Measurements from ENCODE around the gene TBCA. TPM values are rescaled to one million over a fixed set of nuclear protein-coding genes. Genes with fewer than 3 reads are reported as not detected.

TBCA gene
- total and polyA plus RNA-seq, 2 experiments from 2014 or later: 117 to 814 TPM

GRCh38 chr5:77784735-77785134 lies 8.6 kb upstream of the TBCA start (continued):
- no peak for TF ChIP-seq ZNF462 (CRISPR knock-in tag; IDR thresholded peaks at IDR 0.05)
- no peak for TF ChIP-seq JUNB (IDR thresholded peaks at IDR 0.05; ENCODE audit: unreplicated experiment)
- TF ChIP-seq CREB1 (CRISPR knock-in tag; IDR thresholded peaks at IDR 0.05; ENCODE audit: low read depth): no peak

GRCh38 chr5:77781076-77781475 lies 4.9 kb upstream of the TBCA start:
- no peaks in the 10 kb centered on the region; the same call in 2 of the 3 replicates for H3K36me3 Mint-ChIP-seq (ENCODE audit: low read depth)
- DNase-seq (ENCODE audit: low spot score): no peak
- H3K4me3 Mint-ChIP-seq: no peak overlapping the region
- TF ChIP-seq ZNF114 (CRISPR knock-in tag; IDR thresholded peaks at IDR 0.05): no peak
- TF ChIP-seq JUNB (IDR thresholded peaks at IDR 0.05; ENCODE audit: unreplicated experiment): no peak
- TF ChIP-seq POLR2AphosphoS5 (IDR thresholded peaks at IDR 0.05; ENCODE audit: low read depth): no peak
- TF ChIP-seq STAT1 (IDR thresholded peaks at IDR 0.05; ENCODE audit: unreplicated experiment): no peak
- TF ChIP-seq ZNF331 (CRISPR knock-in tag; IDR thresholded peaks at IDR 0.05; ENCODE audit: low read depth): no peak
- no peak for TF ChIP-seq NANOG (IDR thresholded peaks at IDR 0.05; ENCODE audit: borderline replicate concordance)
- TF ChIP-seq ETS1 (IDR thresholded peaks at IDR 0.05): no peak
- TF ChIP-seq CTCF (conservative IDR thresholded peaks at IDR 0.05; ENCODE audit: low read depth in 2 of 2): no peak

More at GRCh38 chr5:77781076-77781475, 4.9 kb upstream of the TBCA start:
- no peaks in the 10 kb centered on the region for H4K20me1 ChIP-seq (replicated peaks; ENCODE audit: insufficient read depth)
- H3K4me2 ChIP-seq: no peak overlapping the region
- H3K27ac ChIP-seq (ENCODE audit: low read depth): no peak overlapping the region
- no peaks in the 10 kb centered on the region for H3K36me3 ChIP-seq (ENCODE audit: insufficient read depth)
- no peaks in the 10 kb centered on the region for H3K79me2 ChIP-seq (replicated peaks; ENCODE audit: insufficient read depth)
- no peaks in the 10 kb centered on the region for H3K27me3 ChIP-seq (ENCODE audit: insufficient read depth)
- no peak for ATAC-seq
- no peak overlapping the region for H2AFZ ChIP-seq
- no peak overlapping the region for H3K4me3 ChIP-seq
- peaks cover 11% of the 10 kb centered on the region for H3K4me1 Mint-ChIP-seq
- no peak overlapping the region for H3K27ac Mint-ChIP-seq
- peaks cover 6% of the 10 kb centered on the region; the same call in 1 of the 2 replicates for H3K4me1 ChIP-seq (ENCODE audit: insufficient read depth)
- H3K27me3 Mint-ChIP-seq (ENCODE audit: insufficient read depth, low read depth, poor library complexity): peaks cover 6% of the 10 kb centered on the region
- H3K9me3 Mint-ChIP-seq: no peaks in the 10 kb centered on the region; the same call in 2 of the 3 replicates
- no peaks in the 10 kb centered on the region for H3K9me2 ChIP-seq (ENCODE audit: insufficient read depth)
- H3F3A ChIP-seq (replicated peaks; ENCODE audit: low read depth): no peaks in the 10 kb centered on the region
